Measurements from ENCODE around the gene SIDT1.

DNA sequence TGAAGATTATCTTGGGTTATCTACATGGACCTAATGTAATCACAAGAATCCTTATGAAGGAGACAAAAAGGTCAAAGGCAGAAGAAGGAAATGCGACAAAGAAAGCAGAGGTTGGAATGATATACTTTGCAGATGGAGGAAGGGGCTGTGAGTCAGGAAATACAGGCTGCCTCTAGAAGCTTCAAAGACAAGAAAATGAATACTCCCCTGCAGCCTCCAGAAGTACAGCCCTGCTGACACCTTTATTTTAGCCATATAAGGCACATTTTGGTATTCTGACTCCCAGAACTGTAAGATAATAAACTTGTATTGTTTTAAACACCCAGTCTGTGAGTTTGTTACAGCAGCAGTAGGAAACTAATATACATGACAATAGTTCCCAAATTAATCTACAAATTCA, 58.6 kb downstream of the SIDT1 start:
- TF ChIP-seq POLR2A (IDR thresholded peaks at IDR 0.05), result no peak
- TF ChIP-seq, protein P1, sequence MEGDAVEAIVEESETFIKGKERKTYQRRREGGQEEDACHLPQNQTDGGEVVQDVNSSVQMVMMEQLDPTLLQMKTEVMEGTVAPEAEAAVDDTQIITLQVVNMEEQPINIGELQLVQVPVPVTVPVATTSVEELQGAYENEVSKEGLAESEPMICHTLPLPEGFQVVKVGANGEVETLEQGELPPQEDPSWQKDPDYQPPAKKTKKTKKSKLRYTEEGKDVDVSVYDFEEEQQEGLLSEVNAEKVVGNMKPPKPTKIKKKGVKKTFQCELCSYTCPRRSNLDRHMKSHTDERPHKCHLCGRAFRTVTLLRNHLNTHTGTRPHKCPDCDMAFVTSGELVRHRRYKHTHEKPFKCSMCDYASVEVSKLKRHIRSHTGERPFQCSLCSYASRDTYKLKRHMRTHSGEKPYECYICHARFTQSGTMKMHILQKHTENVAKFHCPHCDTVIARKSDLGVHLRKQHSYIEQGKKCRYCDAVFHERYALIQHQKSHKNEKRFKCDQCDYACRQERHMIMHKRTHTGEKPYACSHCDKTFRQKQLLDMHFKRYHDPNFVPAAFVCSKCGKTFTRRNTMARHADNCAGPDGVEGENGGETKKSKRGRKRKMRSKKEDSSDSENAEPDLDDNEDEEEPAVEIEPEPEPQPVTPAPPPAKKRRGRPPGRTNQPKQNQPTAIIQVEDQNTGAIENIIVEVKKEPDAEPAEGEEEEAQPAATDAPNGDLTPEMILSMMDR (IDR thresholded peaks at IDR 0.05), result no peak
